ENCODE results near the gene FREY1.

The FREY1 gene, protein sequence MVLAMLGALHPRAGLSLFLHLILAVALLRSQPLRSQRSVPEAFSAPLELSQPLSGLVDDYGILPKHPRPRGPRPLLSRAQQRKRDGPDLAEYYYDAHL

DNA sequence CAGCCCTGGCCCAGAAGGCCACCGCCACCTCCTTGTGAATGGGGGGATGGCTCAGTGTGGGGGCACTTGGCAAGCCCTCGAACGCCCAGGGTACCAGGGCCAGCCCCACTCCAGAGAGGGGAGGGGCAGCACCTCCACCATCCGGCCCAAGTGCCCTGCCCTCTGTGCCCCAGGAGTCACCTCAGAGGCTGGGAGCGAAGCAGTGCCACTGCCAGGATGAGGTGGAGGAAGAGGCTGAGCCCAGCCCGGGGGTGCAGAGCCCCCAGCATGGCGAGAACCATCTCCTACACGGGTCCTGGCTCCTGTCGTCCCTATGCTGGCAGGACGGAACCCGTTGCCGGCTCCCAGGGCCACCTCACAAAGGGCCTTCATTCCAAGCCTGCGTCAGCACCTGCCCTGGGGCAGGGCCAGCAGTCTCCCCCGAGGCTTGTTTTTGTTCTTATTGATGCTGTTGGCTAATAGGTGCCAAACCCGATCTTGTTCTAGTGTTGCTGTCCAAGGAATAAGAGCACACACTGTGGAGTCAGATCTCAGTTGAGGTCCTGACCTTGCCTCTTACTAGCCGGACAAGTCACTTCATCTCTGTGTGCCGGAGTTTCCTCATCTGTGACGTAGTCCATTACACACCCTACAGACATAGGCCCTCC, at the start of gene FREY1:
TSS of gene FREY1 (minus strand) at position 307 of the 647 bp plus-strand sequence. CDS start at position 281, 26 bp downstream.
- no peak for DNase-seq
- TF ChIP-seq, protein P1, sequence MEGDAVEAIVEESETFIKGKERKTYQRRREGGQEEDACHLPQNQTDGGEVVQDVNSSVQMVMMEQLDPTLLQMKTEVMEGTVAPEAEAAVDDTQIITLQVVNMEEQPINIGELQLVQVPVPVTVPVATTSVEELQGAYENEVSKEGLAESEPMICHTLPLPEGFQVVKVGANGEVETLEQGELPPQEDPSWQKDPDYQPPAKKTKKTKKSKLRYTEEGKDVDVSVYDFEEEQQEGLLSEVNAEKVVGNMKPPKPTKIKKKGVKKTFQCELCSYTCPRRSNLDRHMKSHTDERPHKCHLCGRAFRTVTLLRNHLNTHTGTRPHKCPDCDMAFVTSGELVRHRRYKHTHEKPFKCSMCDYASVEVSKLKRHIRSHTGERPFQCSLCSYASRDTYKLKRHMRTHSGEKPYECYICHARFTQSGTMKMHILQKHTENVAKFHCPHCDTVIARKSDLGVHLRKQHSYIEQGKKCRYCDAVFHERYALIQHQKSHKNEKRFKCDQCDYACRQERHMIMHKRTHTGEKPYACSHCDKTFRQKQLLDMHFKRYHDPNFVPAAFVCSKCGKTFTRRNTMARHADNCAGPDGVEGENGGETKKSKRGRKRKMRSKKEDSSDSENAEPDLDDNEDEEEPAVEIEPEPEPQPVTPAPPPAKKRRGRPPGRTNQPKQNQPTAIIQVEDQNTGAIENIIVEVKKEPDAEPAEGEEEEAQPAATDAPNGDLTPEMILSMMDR (IDR thresholded peaks at IDR 0.05; ENCODE audit: low read depth, low read length): no peak

DNA sequence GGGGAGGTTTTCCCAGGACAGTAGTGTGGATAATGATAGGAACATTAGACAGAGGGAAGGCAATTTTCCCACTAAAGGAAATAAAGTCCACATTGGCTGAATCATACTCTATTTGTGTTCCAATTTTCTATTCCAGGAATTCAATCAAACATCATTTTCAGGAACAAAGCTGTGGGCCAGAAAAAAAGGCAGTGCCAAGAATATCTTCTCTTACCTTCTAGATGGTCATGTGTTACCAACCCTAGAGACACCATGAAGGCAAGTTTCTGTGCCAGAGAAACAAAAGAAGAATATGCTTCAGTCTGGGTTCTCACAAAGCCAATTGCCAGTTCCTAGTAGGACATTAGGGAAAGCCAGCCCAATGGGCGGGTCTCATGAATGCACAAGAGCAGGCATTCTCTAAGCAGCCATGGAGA, 42.9 kb upstream of the FREY1 start:
- H3K4me3 ChIP-seq (ENCODE audit: low read depth, low read length): no peak overlapping the region
- no peak for DNase-seq
- H3K27me3 ChIP-seq (ENCODE audit: insufficient read depth, low read depth, severe bottlenecking): no peaks in the 10 kb centered on the region
- peaks cover 25% of the 10 kb centered on the region for H3K36me3 ChIP-seq
- no peak overlapping the region for H3K27ac ChIP-seq
- H3K9me3 ChIP-seq (ENCODE audit: severe bottlenecking): no peaks in the 10 kb centered on the region
- TF ChIP-seq, protein P1 (IDR thresholded peaks at IDR 0.05; ENCODE audit: low read depth, low read length): no peak

More for the DNA sequence above, at the start of gene FREY1:
- Histone ChIP-seq H3K9me3 (ENCODE audit: severe bottlenecking) (no peaks in the 10 kb centered on the region), H3K4me3 (ENCODE audit: low read depth, low read length) (no peak within 1 kb of the TSS), H3K27me3 (ENCODE audit: insufficient read depth, low read depth, severe bottlenecking) (no peaks in the 10 kb centered on the region), H3K36me3 (peaks cover 56% of the 10 kb centered on the region), H3K27ac (peak within 1 kb of the TSS; percentile 42; the same call in 1 of the 2 replicates)

DNA sequence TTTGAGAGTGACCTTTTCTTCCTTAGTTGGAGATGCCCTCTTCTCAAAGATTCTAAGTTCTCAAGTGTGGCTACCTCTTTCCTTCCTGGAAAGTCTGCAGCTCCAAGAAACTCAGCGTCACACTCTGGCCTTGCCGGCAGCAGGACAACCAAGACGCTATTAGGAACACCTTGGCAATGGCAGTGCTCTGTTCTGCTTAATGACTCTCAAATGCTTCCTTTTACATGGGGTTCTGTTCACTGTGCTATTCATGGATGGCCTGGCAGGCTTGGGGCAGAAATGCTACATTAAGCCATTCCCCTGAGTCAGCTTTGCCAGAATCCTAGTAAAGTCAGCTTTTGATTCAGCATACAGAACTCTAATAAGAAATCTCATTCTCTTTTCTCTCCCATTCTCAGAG, 41.3 kb upstream of the FREY1 start:
- Histone ChIP-seq H3K9me3 (ENCODE audit: severe bottlenecking) (no peaks in the 10 kb centered on the region), H3K36me3 (peaks cover 25% of the 10 kb centered on the region), H3K4me3 (ENCODE audit: low read depth, low read length) (no peak overlapping the region), H3K27ac (no peak overlapping the region), H3K27me3 (ENCODE audit: insufficient read depth, low read depth, severe bottlenecking) (no peaks in the 10 kb centered on the region)
- TF ChIP-seq, protein P1 (IDR thresholded peaks at IDR 0.05; ENCODE audit: low read depth, low read length): no peak
- no peak for DNase-seq

DNA sequence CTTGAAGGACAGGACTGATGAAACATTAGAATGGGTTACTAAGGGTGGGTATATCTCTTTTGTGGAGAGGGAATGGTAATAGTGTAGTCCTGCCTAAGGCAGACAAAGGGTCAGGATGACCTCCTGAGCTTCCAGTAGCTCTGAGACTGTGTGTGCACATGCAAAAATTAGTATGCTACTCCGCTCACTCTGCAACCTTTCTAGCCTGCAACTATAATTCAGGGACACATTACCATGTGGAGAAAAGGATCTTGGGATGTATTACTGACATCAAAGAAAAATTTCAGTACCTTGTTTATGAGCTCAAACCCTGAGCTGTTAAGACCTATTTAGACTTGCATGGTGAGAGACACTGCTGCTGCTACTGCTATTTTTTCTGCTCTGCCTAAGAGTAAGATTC, 40.8 kb upstream of the FREY1 start:
- no peaks in the 10 kb centered on the region for H3K27me3 ChIP-seq (ENCODE audit: insufficient read depth, low read depth, severe bottlenecking)
- TF ChIP-seq, protein P1 (IDR thresholded peaks at IDR 0.05; ENCODE audit: low read depth, low read length): no peak

DNA sequence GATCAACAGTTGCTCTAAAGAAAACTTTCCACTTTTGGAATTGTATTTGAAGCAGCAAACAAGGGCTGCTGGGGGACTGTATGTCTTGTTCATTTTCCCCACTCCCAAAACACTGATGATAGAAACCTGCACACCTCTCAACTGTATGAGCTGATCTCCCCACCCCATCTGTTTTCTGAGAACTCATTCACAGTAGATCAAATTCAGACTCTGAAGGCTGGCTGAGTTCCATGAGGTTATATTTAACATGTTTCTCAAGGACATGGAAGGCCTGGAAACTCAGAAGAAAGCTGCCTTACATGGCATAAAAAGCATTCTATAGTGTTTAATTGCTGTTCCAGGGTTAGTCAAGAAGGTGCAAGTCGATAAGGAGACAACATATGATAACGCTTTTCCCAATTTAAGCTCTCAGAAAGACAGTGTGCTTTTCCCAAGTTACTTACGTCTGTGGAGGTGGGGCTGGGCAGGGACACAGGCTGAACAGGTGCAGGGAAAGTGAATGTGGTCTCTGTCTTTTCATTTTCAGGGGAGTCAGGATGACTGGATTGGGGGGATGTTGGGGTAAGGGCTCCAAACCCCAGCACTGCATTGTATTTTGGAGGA, 38.4 kb upstream of the FREY1 start:
- Histone ChIP-seq H3K4me3 (ENCODE audit: low read depth, low read length) (no peak overlapping the region), H3K36me3 (peaks cover 25% of the 10 kb centered on the region), H3K27ac (no peak overlapping the region), H3K27me3 (ENCODE audit: insufficient read depth, low read depth, severe bottlenecking) (no peaks in the 10 kb centered on the region), H3K9me3 (ENCODE audit: severe bottlenecking) (no peaks in the 10 kb centered on the region)
- TF ChIP-seq, protein P1 (IDR thresholded peaks at IDR 0.05; ENCODE audit: low read depth, low read length): no peak
- DNase-seq: no peak

More for the DNA sequence above, 40.8 kb upstream of the FREY1 start:
- Histone ChIP-seq H3K9me3 (ENCODE audit: severe bottlenecking) (no peaks in the 10 kb centered on the region), H3K27ac (no peak overlapping the region), H3K4me3 (ENCODE audit: low read depth, low read length) (no peak overlapping the region), H3K36me3 (peaks cover 25% of the 10 kb centered on the region)
- DNase-seq: no peak

Data from WERI-Rb-1 (cell line).